Measurements from ENCODE around the gene MUC5B. TPM values are rescaled to one million over a fixed set of nuclear protein-coding genes. Genes with fewer than 3 reads are reported as not detected.

The MUC5B gene
- total RNA-seq, 2 donors from 2014 or later = not detected

DNA sequence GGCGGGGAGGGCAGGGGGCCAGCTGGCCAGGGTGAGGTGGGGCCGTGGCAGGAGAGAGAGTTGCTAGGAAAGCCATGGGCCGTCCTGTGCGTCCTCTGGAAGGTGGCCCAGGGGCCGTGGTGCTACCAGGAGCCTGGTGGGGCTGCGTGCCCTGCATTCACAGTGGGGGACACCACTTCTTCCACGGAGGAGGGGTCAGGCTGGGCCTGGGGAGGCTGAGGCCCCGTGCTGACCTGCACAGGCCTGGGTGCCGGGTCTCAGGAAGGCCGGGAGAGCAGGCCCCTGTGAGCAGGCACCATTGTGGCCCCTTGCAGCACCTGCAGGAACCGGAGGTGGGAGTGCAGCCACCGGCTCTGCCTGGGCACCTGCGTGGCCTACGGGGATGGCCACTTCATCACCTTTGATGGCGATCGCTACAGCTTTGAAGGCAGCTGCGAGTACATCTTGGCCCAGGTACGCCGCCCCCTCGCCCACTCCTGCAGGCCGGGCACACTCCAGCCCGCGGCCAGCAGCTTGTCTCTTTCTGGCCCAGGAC, 12.0 kb downstream of the MUC5B start:
- Mint-ChIP-seq H3K27me3 (ENCODE audit: insufficient read depth) (no peaks in the 10 kb centered on the region), H3K27ac (no peak overlapping the region), H3K4me3 (no peak overlapping the region), H3K4me1 (no peaks in the 10 kb centered on the region), H3K36me3 (ENCODE audit: low read depth) (no peaks in the 10 kb centered on the region), H3K9me3 (no peaks in the 10 kb centered on the region)
- no peaks in the 10 kb centered on the region for H3K4me1 ChIP-seq (ENCODE audit: control insufficient read depth, insufficient read depth, low read length)
- no peak overlapping the region for H3K9ac ChIP-seq (ENCODE audit: extremely low read depth, low read length, poor library complexity, severe bottlenecking)
- H3K27ac ChIP-seq (ENCODE audit: low read depth, low read length) = no peak overlapping the region
- TF ChIP-seq, protein P1, sequence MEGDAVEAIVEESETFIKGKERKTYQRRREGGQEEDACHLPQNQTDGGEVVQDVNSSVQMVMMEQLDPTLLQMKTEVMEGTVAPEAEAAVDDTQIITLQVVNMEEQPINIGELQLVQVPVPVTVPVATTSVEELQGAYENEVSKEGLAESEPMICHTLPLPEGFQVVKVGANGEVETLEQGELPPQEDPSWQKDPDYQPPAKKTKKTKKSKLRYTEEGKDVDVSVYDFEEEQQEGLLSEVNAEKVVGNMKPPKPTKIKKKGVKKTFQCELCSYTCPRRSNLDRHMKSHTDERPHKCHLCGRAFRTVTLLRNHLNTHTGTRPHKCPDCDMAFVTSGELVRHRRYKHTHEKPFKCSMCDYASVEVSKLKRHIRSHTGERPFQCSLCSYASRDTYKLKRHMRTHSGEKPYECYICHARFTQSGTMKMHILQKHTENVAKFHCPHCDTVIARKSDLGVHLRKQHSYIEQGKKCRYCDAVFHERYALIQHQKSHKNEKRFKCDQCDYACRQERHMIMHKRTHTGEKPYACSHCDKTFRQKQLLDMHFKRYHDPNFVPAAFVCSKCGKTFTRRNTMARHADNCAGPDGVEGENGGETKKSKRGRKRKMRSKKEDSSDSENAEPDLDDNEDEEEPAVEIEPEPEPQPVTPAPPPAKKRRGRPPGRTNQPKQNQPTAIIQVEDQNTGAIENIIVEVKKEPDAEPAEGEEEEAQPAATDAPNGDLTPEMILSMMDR (conservative IDR thresholded peaks at IDR 0.05) = no peak
- H3K36me3 ChIP-seq (ENCODE audit: control insufficient read depth, insufficient read depth, low read length) = no peaks in the 10 kb centered on the region
- H3K9me3 ChIP-seq (ENCODE audit: control insufficient read depth, low read length) = no peaks in the 10 kb centered on the region
- no peaks in the 10 kb centered on the region for H3K27me3 ChIP-seq (ENCODE audit: control insufficient read depth, insufficient read depth, low read length, poor library complexity, severe bottlenecking)
- no peak overlapping the region for H3K4me3 ChIP-seq (ENCODE audit: low read length)
- peak; percentile 42 for DNase-seq
- WGBS, 2 experiments (ENCODE audit: insufficient coverage in 1 of 2, insufficient read length in 1 of 2) = 91 to 95% methylated on average over 12 to 22 of the region's 23 CpGs

DNA sequence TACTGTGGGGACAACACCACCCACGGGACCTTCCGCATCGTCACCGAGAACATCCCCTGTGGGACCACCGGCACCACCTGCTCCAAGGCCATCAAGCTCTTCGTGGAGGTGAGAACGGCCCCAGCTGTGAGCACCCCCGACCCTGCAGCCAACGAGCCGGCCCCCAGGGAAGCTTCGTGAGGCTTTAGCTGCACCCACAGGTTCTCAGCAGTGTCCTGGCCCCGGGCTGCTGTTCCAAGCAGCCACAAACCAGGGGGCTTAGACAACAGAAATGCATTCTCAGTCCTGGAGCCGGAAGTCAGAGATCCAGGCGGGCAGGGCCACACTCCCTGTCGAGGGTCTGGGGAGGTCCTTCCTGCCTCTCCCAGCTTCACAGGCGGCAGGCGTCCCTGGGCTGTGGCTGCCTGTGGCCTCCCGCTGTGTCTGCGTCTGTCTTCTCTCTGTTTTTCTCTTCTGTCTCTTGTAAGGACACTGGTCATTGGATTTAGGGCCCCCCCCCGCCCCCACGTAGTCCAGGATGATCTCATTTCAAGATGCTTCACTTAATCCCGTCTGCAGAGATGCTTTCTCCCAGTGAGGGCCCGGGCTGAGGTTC, 12.5 kb downstream of the MUC5B start:
- 83 to 85% methylated on average over 16 to 23 of the region's 23 CpGs for WGBS, 2 experiments (ENCODE audit: insufficient coverage in 1 of 2, insufficient read length in 1 of 2)
- H3K9me3 Mint-ChIP-seq = no peaks in the 10 kb centered on the region
- no peaks in the 10 kb centered on the region for H3K36me3 Mint-ChIP-seq (ENCODE audit: low read depth)
- H3K27ac Mint-ChIP-seq = no peak overlapping the region
- no peak overlapping the region for H3K4me3 Mint-ChIP-seq
- no peaks in the 10 kb centered on the region for H3K9me3 ChIP-seq (ENCODE audit: control insufficient read depth, low read length)
- peak; percentile 49 for DNase-seq
- H3K27me3 Mint-ChIP-seq (ENCODE audit: insufficient read depth) = no peaks in the 10 kb centered on the region
- H3K9ac ChIP-seq (ENCODE audit: extremely low read depth, low read length, poor library complexity, severe bottlenecking) = no peak overlapping the region
- TF ChIP-seq, protein P1 (conservative IDR thresholded peaks at IDR 0.05) = no peak
- H3K36me3 ChIP-seq (ENCODE audit: control insufficient read depth, insufficient read depth, low read length) = no peaks in the 10 kb centered on the region
- H3K4me1 Mint-ChIP-seq = no peaks in the 10 kb centered on the region
- H3K4me1 ChIP-seq (ENCODE audit: control insufficient read depth, insufficient read depth, low read length) = no peaks in the 10 kb centered on the region
- no peak overlapping the region for H3K27ac ChIP-seq (ENCODE audit: low read depth, low read length)
- no peak overlapping the region for H3K4me3 ChIP-seq (ENCODE audit: low read length)
- no peaks in the 10 kb centered on the region for H3K27me3 ChIP-seq (ENCODE audit: control insufficient read depth, insufficient read depth, low read length, poor library complexity, severe bottlenecking)

DNA sequence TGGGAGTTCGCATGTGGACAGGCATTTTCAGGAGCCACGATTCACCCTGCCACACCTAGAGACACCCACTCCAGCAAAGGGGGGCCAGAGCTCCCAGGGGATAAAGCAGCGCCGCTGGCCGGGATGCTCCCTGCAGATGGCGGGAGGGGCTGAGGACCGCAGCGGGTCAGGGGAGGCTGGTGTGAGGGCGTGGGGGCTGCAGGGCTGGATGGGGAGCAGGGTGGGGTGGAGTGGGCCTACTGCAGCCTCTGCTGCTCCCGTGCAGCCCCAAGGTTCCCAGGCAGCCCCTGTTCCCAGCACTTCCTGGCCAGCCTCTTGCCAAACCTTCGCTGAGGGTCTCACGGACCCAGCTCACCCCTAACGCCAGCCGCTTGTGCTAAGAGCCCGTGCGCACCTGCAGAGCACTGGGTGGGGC, 13.0 kb downstream of the MUC5B start:
- H3K4me1 ChIP-seq (ENCODE audit: control insufficient read depth, insufficient read depth, low read length) = no peaks in the 10 kb centered on the region
- no peaks in the 10 kb centered on the region for H3K36me3 Mint-ChIP-seq (ENCODE audit: low read depth)

More for the DNA sequence above, 13.0 kb downstream of the MUC5B start:
- Histone ChIP-seq H3K9me3 (ENCODE audit: control insufficient read depth, low read length) (no peaks in the 10 kb centered on the region), H3K27ac (ENCODE audit: low read depth, low read length) (no peak overlapping the region), H3K4me3 (ENCODE audit: low read length) (no peak overlapping the region), H3K36me3 (ENCODE audit: control insufficient read depth, insufficient read depth, low read length) (no peaks in the 10 kb centered on the region), H3K27me3 (ENCODE audit: control insufficient read depth, insufficient read depth, low read length, poor library complexity, severe bottlenecking) (no peaks in the 10 kb centered on the region), H3K9ac (ENCODE audit: extremely low read depth, low read length, poor library complexity, severe bottlenecking) (no peak overlapping the region)
- Mint-ChIP-seq H3K27me3 (ENCODE audit: insufficient read depth) (no peaks in the 10 kb centered on the region), H3K4me3 (no peak overlapping the region), H3K4me1 (no peaks in the 10 kb centered on the region), H3K27ac (no peak overlapping the region), H3K9me3 (no peaks in the 10 kb centered on the region)
- DNase-seq = no peak
- TF ChIP-seq, protein P1 (conservative IDR thresholded peaks at IDR 0.05) = no peak
- WGBS, 2 experiments (ENCODE audit: insufficient coverage in 1 of 2, insufficient read length in 1 of 2) = 90 to 92% methylated on average over 2 to 16 of the region's 16 CpGs
